ENCODE data around the gene NBL1.
A peak's percentile ranks its signal among the peaks of the same experiment; 100 is the strongest.

Gene NBL1

GRCh38 chr1:19647643-19648042 is 3.5 kb downstream of the NBL1 start:
- no peak for DNase-seq

DNA sequence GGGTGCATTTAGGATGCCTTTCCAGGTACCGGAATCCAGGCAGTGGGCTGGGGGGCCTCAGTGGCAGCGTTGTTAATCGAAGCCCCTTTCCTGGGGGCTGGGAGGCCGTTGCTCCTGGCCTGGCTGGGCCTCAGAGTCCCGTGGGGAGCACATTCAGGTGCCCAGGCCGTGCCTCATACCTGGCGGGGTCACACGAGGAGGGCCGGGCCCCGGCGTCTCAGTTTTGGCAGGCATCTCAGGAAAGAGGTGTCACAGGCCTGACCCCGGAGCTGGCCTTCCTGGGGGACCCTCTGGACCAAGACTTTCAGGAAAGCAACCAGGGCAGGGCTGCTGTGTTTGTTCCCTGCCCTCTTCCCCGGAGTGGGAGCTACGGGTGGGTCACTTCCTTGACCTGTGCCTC is 4.1 kb downstream of the NBL1 start:
- no peak for DNase-seq

- DNase-seq, result no peak
Measured at GRCh38 chr1:19648689-19649088, 4.6 kb downstream of the NBL1 start.

DNA sequence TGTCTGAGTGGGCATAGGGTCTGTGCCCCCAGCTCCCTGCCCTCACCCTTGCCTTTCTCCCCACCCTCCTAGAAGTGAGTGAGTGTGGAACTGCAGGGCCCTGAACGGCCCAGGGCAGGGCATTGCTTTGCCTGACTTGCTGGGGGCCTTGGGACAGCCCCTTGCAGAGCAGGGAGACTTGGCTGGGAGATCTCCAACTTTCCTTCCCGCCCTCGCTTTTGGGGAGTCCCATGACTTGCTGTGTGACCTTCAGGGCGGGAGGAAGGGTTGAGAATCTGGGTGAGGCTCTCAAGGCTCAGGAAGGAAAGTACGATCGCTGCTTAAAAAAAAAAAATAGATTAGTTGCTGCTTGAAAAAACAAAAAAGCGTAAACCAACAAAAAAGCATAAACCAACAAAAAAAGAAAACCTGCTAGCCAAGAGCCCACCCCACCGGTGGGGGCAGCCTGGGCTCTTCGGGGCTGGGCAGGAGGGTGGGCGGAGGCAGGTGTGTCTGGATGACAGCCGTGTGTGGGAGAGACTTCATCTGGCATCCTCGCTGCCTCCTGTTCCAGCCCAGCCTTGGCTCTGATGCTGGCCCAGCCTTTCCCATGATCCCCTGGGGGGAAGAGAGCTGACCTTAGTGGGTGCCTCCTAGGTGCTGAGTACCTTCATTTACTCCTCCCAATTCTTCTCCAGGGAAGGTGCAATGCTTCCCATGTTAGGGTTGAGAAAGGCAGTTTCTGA is 6.5 kb downstream of the NBL1 start:
- no peak for DNase-seq

GRCh38 chr1:19651141-19651737 is 7.1 kb downstream of the NBL1 start:
- peak in 1 of 2 experiments; percentile 22 for DNase-seq

DNA sequence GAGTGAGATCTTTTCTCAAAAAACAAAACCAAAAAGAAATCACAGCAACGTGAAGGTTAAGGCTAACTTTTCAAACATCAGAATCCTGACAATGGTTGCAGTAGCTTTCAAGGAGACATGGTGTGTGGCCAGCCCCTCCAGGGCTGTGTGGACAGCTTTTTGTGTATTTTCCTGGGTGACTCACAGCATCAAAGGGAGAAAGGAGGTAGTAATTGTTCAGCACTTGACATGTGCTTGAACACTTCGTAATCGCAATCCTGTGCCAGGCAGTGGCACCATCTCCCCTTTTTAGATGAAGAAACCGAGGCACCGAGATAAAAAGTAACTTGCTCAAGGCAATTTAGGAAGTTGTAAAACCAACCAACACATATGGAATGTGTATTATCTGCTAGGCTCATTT is 10.3 kb downstream of the NBL1 start:
- no peak for DNase-seq

DNA sequence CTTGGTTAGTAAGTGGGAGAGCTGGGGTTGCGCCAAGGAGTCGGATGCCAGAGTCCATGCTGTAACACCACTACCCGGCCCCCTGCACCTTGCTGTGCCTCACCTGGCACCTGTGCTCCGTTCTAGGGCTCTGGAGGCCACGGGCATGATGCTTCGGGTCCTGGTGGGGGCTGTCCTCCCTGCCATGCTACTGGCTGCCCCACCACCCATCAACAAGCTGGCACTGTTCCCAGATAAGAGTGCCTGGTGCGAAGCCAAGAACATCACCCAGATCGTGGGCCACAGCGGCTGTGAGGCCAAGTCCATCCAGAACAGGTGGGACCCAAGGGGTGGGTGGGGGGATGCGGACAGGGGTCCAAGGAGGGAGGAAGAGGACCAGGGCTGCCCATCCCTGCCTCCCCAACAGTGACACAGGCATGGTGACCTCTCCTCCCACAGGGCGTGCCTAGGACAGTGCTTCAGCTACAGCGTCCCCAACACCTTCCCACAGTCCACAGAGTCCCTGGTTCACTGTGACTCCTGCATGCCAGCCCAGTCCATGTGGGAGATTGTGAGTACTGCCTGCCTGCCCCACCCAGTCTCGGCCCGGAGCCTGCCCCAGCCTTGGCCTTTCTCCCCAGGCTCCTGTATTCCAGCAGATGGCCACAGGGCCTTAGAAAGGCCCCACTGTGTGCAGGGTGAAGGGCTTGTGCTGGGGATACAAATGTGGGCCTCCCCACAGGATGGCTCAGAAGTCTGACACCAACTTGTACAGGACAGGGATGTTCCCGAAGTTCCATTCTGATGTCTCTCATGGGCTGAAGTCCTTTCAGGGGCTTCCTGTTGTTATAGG is 11.0 kb downstream of the NBL1 start:
- DNase-seq, result no peak

GRCh38 chr1:19655718-19656080 is 11.6 kb downstream of the NBL1 start:
- no peak for DNase-seq

DNA sequence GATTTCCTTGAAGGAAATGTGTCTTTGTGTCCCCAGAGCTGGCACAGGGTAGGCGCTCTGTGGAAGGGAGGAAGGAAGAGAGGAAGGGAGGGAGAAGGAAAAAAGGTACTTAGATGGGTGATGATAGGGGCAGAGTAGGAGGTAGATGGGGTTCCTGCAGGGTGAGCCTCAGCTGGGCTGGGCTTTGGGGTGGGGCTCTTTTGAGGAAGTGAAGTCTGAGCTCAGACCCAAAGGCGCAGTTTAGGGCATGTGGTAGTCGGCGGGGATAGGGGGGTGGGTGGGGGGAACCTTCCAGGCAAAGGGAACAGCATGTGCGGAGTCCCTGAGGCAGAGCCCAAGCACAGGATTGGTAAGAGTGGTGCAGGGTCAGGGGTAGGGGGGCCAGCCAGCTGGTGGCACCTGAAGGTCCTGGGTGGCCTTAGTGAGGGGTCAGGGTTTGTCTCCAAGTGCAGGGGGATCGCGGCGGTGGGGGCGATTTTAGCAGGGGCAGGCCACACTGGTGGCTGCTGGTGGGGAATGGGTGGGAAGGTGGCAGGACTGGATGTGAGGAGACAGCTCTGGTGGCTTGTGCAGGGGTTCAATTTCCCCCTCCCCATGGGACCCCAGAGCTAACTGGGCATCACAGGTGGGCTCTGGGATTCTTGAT is 12.1 kb downstream of the NBL1 start:
- DNase-seq, result no peak

DNA sequence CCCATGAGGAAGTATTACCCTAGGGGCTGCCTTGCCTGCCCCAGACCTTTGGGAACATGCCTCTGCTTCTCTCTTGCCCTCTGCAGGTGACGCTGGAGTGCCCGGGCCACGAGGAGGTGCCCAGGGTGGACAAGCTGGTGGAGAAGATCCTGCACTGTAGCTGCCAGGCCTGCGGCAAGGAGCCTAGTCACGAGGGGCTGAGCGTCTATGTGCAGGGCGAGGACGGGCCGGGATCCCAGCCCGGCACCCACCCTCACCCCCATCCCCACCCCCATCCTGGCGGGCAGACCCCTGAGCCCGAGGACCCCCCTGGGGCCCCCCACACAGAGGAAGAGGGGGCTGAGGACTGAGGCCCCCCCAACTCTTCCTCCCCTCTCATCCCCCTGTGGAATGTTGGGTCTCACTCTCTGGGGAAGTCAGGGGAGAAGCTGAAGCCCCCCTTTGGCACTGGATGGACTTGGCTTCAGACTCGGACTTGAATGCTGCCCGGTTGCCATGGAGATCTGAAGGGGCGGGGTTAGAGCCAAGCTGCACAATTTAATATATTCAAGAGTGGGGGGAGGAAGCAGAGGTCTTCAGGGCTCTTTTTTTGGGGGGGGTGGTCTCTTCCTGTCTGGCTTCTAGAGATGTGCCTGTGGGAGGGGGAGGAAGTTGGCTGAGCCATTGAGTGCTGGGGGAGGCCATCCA is 12.8 kb downstream of the NBL1 start:
- DNase-seq, result no peak

- no peak for DNase-seq
Measured at GRCh38 chr1:19657511-19657910, 13.4 kb downstream of the NBL1 start.

DNA sequence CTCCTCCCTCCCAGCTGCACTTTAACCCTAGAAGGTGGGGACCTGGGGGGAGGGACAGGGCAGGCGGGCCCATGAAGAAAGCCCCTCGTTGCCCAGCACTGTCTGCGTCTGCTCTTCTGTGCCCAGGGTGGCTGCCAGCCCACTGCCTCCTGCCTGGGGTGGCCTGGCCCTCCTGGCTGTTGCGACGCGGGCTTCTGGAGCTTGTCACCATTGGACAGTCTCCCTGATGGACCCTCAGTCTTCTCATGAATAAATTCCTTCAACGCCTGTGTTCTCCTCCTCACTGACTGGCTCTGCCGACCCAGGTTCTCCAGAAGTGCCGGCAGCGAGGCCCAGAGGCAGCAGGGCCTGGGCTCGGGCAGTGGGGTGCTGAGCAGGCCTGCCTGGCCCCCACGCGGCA is 14.1 kb downstream of the NBL1 start:
- no peak for DNase-seq

GRCh38 chr1:19661721-19662228 is 17.7 kb downstream of the NBL1 start:
- peak in 1 of 2 experiments; percentile 24 for DNase-seq

- no peak for DNase-seq
Measured at GRCh38 chr1:19662313-19662712, 18.2 kb downstream of the NBL1 start.

DNA sequence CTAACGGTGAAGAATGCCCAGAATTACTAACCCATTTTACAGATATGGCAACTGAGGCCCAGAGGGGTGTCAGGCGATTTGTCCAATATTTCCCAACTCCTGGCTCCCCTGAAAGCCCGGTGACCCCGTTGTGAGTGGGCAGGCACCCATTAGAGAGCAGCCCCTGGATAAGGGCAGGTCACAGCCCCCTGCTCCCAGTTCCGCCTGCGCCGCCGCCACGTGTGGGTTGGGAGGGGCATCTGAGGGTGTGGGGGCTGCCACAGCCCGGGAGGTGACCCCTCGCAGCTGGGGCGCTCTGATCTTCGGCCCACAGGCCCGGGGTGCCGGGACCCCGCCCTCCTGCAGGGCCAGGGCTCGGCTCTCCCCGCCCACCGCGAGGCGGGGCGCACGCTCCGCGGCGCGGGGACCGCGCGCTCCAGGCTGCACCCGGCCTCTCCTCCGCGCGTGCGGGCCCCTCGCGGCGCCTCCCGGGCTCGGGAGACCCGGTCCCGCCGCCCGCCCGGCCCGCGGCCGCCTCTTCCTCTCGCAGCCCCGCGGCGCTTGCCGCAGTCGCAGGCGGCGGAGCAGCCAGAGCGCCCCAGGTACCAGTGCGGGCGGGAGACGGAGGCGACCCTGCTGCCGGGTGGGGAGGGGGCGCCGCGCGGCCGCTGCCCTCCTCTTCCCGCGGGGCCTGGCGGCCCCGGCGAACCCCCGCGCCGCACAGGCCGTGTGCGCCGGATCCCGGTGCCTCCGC is 20.5 kb downstream of the NBL1 start, which contains the start of gene HTR6:
HTR6 (plus strand) TSS at position 423 of the 733 bp plus-strand sequence. CDS start 879 bp downstream, outside the sequence.
- no peak for DNase-seq

DNA sequence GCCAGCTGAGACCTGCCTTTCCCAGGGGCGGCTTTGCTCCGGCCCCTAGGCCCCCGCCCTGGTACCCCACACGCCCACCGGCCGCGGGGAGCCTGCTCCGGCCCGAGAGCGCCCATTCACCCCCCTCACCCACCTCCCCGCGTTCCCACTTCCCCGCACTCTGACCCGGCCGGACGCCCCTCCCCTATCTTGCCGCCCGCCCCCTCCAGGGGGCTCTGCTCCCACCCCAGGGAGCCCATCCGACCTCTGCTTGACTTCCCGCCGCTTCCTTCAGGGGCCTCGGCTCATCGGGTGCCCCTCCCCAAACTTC is 21.0 kb downstream of the NBL1 start:
- DNase-seq, result no peak

DNA sequence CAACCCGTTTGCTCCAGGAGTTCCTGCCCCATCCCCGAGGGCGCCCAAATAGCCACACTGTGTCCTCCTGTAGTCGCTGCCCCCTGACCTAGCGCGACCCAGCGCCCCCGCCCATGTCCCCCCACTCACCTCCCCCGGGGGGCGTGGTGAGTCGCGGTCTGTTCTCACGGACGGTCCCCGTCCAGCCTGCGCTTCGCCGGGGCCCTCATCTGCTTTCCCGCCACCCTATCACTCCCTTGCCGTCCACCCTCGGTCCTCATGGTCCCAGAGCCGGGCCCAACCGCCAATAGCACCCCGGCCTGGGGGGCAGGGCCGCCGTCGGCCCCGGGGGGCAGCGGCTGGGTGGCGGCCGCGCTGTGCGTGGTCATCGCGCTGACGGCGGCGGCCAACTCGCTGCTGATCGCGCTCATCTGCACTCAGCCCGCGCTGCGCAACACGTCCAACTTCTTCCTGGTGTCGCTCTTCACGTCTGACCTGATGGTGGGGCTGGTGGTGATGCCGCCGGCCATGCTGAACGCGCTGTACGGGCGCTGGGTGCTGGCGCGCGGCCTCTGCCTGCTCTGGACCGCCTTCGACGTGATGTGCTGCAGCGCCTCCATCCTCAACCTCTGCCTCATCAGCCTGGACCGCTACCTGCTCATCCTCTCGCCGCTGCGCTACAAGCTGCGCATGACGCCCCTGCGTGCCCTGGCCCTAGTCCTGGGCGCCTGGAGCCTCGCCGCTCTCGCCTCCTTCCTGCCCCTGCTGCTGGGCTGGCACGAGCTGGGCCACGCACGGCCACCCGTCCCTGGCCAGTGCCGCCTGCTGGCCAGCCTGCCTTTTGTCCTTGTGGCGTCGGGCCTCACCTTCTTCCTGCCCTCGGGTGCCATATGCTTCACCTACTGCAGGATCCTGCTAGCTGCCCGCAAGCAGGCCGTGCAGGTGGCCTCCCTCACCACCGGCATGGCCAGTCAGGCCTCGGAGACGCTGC is 21.7 kb downstream of the NBL1 start:
- no peak for DNase-seq

DNA sequence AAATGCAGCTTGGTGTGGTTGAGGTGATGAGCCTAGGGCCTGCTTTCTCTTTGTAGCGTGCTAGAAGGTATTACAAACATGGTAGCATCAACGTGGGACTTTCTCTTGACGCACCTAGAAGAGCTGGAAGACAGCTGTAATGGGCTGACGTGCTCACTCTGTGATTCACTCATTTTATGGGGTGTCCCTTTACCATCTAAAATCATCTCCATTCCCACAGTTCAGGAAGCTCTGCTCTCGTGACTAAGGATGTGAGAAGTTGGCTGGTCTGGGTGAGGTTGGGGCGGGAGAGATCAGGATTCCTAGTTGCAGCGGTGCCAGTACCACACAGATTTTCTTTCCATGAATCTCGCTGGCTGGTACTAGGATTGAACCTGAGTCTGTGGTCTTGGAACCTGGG is 24.8 kb downstream of the NBL1 start:
- no peak for DNase-seq

DNA sequence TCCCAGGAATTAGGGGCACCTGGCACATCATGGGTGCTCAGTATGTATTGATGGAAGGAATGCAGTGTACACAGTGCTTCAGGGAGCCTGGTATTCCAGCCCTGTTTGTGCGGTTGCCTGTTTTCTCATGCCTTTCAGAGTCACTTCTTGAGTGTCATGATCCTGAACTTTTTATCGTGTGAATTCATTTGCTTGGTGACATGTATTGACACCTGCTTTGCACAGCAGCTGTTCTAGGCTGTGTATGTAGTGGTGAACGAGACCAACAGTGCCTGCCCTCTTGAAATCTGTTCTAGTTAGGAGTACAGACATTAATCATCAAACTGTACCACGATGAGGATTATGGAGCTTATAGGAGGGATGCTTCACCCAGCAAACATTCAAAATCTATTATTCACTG is 26.7 kb downstream of the NBL1 start:
- no peak for DNase-seq

GRCh38 chr1:19672237-19672636 is 28.1 kb downstream of the NBL1 start:
- no peak for DNase-seq

- DNase-seq, result no peak
Measured at GRCh38 chr1:19675797-19676196, 31.7 kb downstream of the NBL1 start.

Data from SW 1271 (cell line).